Activated naive CD8-positive, alpha-beta T cell treated with anti-CD3 and anti-CD28 coated beads, Interleukin-2, amount 10 ng/mL, durations not matched to agents 7 days and 5 days (primary cell): ENCODE results near the gene PRRT2. TPM values are rescaled to one million over a fixed set of nuclear protein-coding genes. Genes with fewer than 3 reads are reported as not detected.

ENCODE experiments used
- ATAC-seq: fragments of 150-1000 bp; cut with Tn5 transposase; one replicate; pipeline ENCODE4 v1.10.0; 2021; ENCODE audit warnings: low read depth, moderate library complexity
- POLR2A ChIA-PET: fragments of 350-600 bp; sonication (Branson Sonifier 250); formaldehyde crosslinking; loops from one replicate; lab custom pipeline; 2021; ENCODE audit warnings: antibody characterized with exemption; lab: Charles Lee
- DNase-seq: peaks from one replicate; pipeline ENCODE4 v3.0.0; 2021
- H3K27ac Mint-ChIP-seq: one replicate; pipeline ENCODE4 v1.8.0; 2022; ENCODE audit warnings: mild to moderate bottlenecking, mixed read lengths
- H3K27me3 Mint-ChIP-seq: one replicate; pipeline ENCODE4 v1.8.0; 2022; ENCODE audit warnings: mild to moderate bottlenecking, moderate library complexity, mixed read lengths
- H3K36me3 Mint-ChIP-seq: one replicate; pipeline ENCODE4 v1.8.0; 2021; ENCODE audit warnings: mild to moderate bottlenecking, mixed read lengths
- H3K4me1 Mint-ChIP-seq: one replicate; pipeline ENCODE4 v1.8.0; 2021; ENCODE audit warnings: mixed read lengths
- H3K4me3 Mint-ChIP-seq: one replicate; pipeline ENCODE4 v1.8.0; 2022; ENCODE audit warnings: mild to moderate bottlenecking, moderate library complexity, mixed read lengths
- H3K9me3 Mint-ChIP-seq: one replicate; pipeline ENCODE4 v1.8.0; 2021; ENCODE audit warnings: mixed read lengths
- total RNA-seq, 2 experiments: library from RNA; stranded (reverse); gene quantifications; one replicate each; pipeline ENCODE4 v1.2.3, GENCODE V29; 2021

The PRRT2 gene
- total RNA-seq, 2 experiments from 2014 or later = 2.2 to 2.3 TPM

GRCh38 chr16:29835926-29836325 lies 23.9 kb downstream of the PRRT2 start:
- H3K4me1 Mint-ChIP-seq = peaks cover 1% of the 10 kb centered on the region
- H3K27ac Mint-ChIP-seq = no peak overlapping the region
- DNase-seq (no peak), ATAC-seq (no peak)
- H3K4me3 Mint-ChIP-seq = no peak overlapping the region
- no peaks in the 10 kb centered on the region for H3K27me3 Mint-ChIP-seq
- H3K9me3 Mint-ChIP-seq = no peaks in the 10 kb centered on the region
- H3K36me3 Mint-ChIP-seq = peaks cover 29% of the 10 kb centered on the region
- POLR2A ChIA-PET = interaction anchor here (0.6 to 0.7 kb wide), 2 partner anchors 17 to 52 kb away, joined by 3 to 4 read pairs; no protein-coding TSS in a partner anchor

GRCh38 chr16:29836623-29837022 lies 24.6 kb downstream of the PRRT2 start:
- no peak overlapping the region for H3K4me3 Mint-ChIP-seq
- no peaks in the 10 kb centered on the region for H3K27me3 Mint-ChIP-seq
- H3K27ac Mint-ChIP-seq = no peak overlapping the region

GRCh38 chr16:29837841-29838240 lies 25.8 kb downstream of the PRRT2 start:
- Mint-ChIP-seq H3K36me3 (peaks cover 21% of the 10 kb centered on the region), H3K27me3 (no peaks in the 10 kb centered on the region), H3K4me1 (no peaks in the 10 kb centered on the region), H3K4me3 (no peak overlapping the region), H3K27ac (no peak overlapping the region), H3K9me3 (no peaks in the 10 kb centered on the region)
- no peak for ATAC-seq
- POLR2A ChIA-PET = interaction anchor here (1.7 kb wide), 1 partner anchor 11 kb away, joined by 10 read pairs; no protein-coding TSS in a partner anchor
- no peak for DNase-seq

More at GRCh38 chr16:29836623-29837022, 24.6 kb downstream of the PRRT2 start:
- Mint-ChIP-seq H3K9me3 (no peaks in the 10 kb centered on the region), H3K4me1 (no peaks in the 10 kb centered on the region), H3K36me3 (peaks cover 30% of the 10 kb centered on the region)
- DNase-seq (no peak), ATAC-seq (no peak)
- POLR2A ChIA-PET = interaction anchor here (0.6 to 0.7 kb wide), 2 partner anchors 18 to 52 kb away, joined by 3 to 4 read pairs; no protein-coding TSS in a partner anchor

GRCh38 chr16:29839822-29840221 lies 27.8 kb downstream of the PRRT2 start:
- POLR2A ChIA-PET = interaction anchor here (0.7 to 1.4 kb wide), 5 partner anchors 20 to 891 kb away, joined by 3 to 12 read pairs (median 5); partner anchors contain the start of gene C16orf54
- ATAC-seq (no peak), DNase-seq (no peak)
- H3K27me3 Mint-ChIP-seq = no peaks in the 10 kb centered on the region
- no peak overlapping the region for H3K27ac Mint-ChIP-seq
- H3K9me3 Mint-ChIP-seq = no peaks in the 10 kb centered on the region
- H3K4me1 Mint-ChIP-seq = no peaks in the 10 kb centered on the region
- no peak overlapping the region for H3K4me3 Mint-ChIP-seq
- peaks cover 19% of the 10 kb centered on the region for H3K36me3 Mint-ChIP-seq

- H3K36me3 Mint-ChIP-seq = peaks cover 19% of the 10 kb centered on the region
- DNase-seq (no peak), ATAC-seq (no peak)
- no peak overlapping the region for H3K27ac Mint-ChIP-seq
- H3K4me1 Mint-ChIP-seq = no peaks in the 10 kb centered on the region
- H3K9me3 Mint-ChIP-seq = no peaks in the 10 kb centered on the region
- H3K27me3 Mint-ChIP-seq = no peaks in the 10 kb centered on the region
- POLR2A ChIA-PET = interaction anchor here (0.7 to 1.2 kb wide), 3 partner anchors 20 to 141 kb away, joined by 4 to 12 read pairs (median 7); partner anchors contain the start of gene C16orf54
- no peak overlapping the region for H3K4me3 Mint-ChIP-seq
Measured at GRCh38 chr16:29840240-29840639, 28.2 kb downstream of the PRRT2 start.

GRCh38 chr16:29841631-29842030 lies 29.6 kb downstream of the PRRT2 start:
- peaks cover 13% of the 10 kb centered on the region for H3K36me3 Mint-ChIP-seq

GRCh38 chr16:29842732-29843346 lies 30.8 kb downstream of the PRRT2 start:
- POLR2A ChIA-PET = interaction anchor here (0.5 to 1.3 kb wide), 3 partner anchors 15 to 53 kb away, joined by 3 to 5 read pairs (median 3); partner anchors contain the start of genes KIF22 and PAGR1
- Mint-ChIP-seq H3K27me3 (no peaks in the 10 kb centered on the region), H3K4me3 (no peak overlapping the region), H3K36me3 (peaks cover 14% of the 10 kb centered on the region), H3K4me1 (no peaks in the 10 kb centered on the region), H3K9me3 (no peaks in the 10 kb centered on the region), H3K27ac (peak overlapping the region; percentile 64)
- ATAC-seq (no peak), DNase-seq (no peak)

More at GRCh38 chr16:29841631-29842030, 29.6 kb downstream of the PRRT2 start:
- Mint-ChIP-seq H3K27me3 (no peaks in the 10 kb centered on the region), H3K4me1 (no peaks in the 10 kb centered on the region), H3K9me3 (no peaks in the 10 kb centered on the region), H3K4me3 (no peak overlapping the region), H3K27ac (no peak overlapping the region)
- no peak for ATAC-seq
- POLR2A ChIA-PET = no interaction called here
- DNase-seq = no peak

- Mint-ChIP-seq H3K4me1 (peaks cover 4% of the 10 kb centered on the region), H3K4me3 (no peak overlapping the region), H3K9me3 (no peaks in the 10 kb centered on the region), H3K27me3 (no peaks in the 10 kb centered on the region), H3K36me3 (peaks cover 17% of the 10 kb centered on the region), H3K27ac (no peak overlapping the region)
- ATAC-seq (no peak), DNase-seq (no peak)
- POLR2A ChIA-PET = interaction anchor here (0.6 to 1.3 kb wide), 3 partner anchors 20 to 54 kb away, joined by 3 to 6 read pairs (median 3); partner anchors contain the start of genes KIF22 and PAGR1
Measured at GRCh38 chr16:29843931-29844330, 31.9 kb downstream of the PRRT2 start.

GRCh38 chr16:29844575-29845331 lies 32.8 kb downstream of the PRRT2 start:
- Mint-ChIP-seq H3K4me1 (peaks cover 4% of the 10 kb centered on the region), H3K9me3 (no peaks in the 10 kb centered on the region), H3K4me3 (no peak overlapping the region), H3K27me3 (no peaks in the 10 kb centered on the region), H3K27ac (peak overlapping the region; percentile 15), H3K36me3 (peaks cover 13% of the 10 kb centered on the region)
- DNase-seq = no peak
- POLR2A ChIA-PET = no interaction called here
- ATAC-seq = no peak

GRCh38 chr16:29845656-29846055 lies 33.7 kb downstream of the PRRT2 start:
- Mint-ChIP-seq H3K9me3 (no peaks in the 10 kb centered on the region), H3K36me3 (peaks cover 19% of the 10 kb centered on the region), H3K4me3 (no peak overlapping the region), H3K4me1 (peaks cover 4% of the 10 kb centered on the region), H3K27ac (no peak overlapping the region), H3K27me3 (no peaks in the 10 kb centered on the region)
- ATAC-seq (no peak), DNase-seq (no peak)
- POLR2A ChIA-PET = interaction anchor here (1.2 kb wide), 1 partner anchor 36 kb away, joined by 3 read pairs; no protein-coding TSS in a partner anchor

- POLR2A ChIA-PET = interaction anchor here (0.7 to 2.5 kb wide), 13 partner anchors 21 to 157 kb away, joined by 3 to 25 read pairs (median 5); partner anchors contain the start of genes KIF22, MVP and PAGR1
- Mint-ChIP-seq H3K4me3 (no peak overlapping the region), H3K27ac (no peak overlapping the region), H3K4me1 (peaks cover 4% of the 10 kb centered on the region), H3K36me3 (peaks cover 17% of the 10 kb centered on the region), H3K27me3 (no peaks in the 10 kb centered on the region), H3K9me3 (no peaks in the 10 kb centered on the region)
- peak; percentile 92 for ATAC-seq
- peak; percentile 89 for DNase-seq
Measured at GRCh38 chr16:29848420-29849297, 36.7 kb downstream of the PRRT2 start.

GRCh38 chr16:29849505-29849904 lies 37.5 kb downstream of the PRRT2 start:
- peaks cover 4% of the 10 kb centered on the region for H3K4me1 Mint-ChIP-seq
- POLR2A ChIA-PET = interaction anchor here (0.9 to 2.3 kb wide), 3 partner anchors 29 to 146 kb away, joined by 5 to 25 read pairs (median 18); partner anchors contain the start of gene MVP
- no peak overlapping the region for H3K4me3 Mint-ChIP-seq
- no peaks in the 10 kb centered on the region for H3K9me3 Mint-ChIP-seq
- peaks cover 17% of the 10 kb centered on the region for H3K36me3 Mint-ChIP-seq
- no peak for DNase-seq
- H3K27ac Mint-ChIP-seq = no peak overlapping the region
- ATAC-seq = no peak
- H3K27me3 Mint-ChIP-seq = no peaks in the 10 kb centered on the region
